H1 (cell line): Measurements from ENCODE around the gene C6orf52. TPM values are rescaled to one million over a fixed set of nuclear protein-coding genes. Genes with fewer than 3 reads are reported as not detected.

Source experiments
- CTCF ChIA-PET: fragments of 300-600 bp; sonication (Branson Sonifier 250); formaldehyde crosslinking; loops from one replicate; lab custom pipeline; 2021; ENCODE audit not compliant: partially characterized antibody; lab: Charles Lee
- POLR2A ChIA-PET: fragments of 300-600 bp; sonication (Branson Sonifier 250); formaldehyde crosslinking; loops from one replicate; lab custom pipeline; 2021; ENCODE audit warnings: inconsistent platforms; ENCODE audit not compliant: partially characterized antibody; lab: Charles Lee
- DNase-seq, 2 experiments: peaks; one replicate each; pipeline versions ENCODE4 v3.0.0 to v3.0.0-alpha.2; 2010 to 2022; ENCODE audit warnings: low spot score in 2 of 2, low read depth in 1 of 2, mixed read lengths in 1 of 2
- FAIRE-seq: peaks from 2 replicates; lab custom pipeline; 2011; peaks lifted over from hg19 to GRCh38; lab: Jason Lieb, UNC
- H2AFZ ChIP-seq: 2 replicates; pipeline ENCODE4 v1.8.1; 2012; ENCODE audit warnings: low read length, inconsistent platforms
- H2AK5ac ChIP-seq: 2 replicates; pipeline ENCODE4 v1.6.1; 2013; ENCODE audit warnings: low read depth, low read length
- H2BK120ac ChIP-seq: replicated peaks from 2 replicates; pipeline ENCODE3; 2013; ENCODE audit warnings: low read depth, low read length, inconsistent platforms
- H2BK12ac ChIP-seq: 2 replicates; pipeline ENCODE4 v1.6.1; 2013; ENCODE audit warnings: low read depth, low read length
- H2BK15ac ChIP-seq: 2 replicates; pipeline ENCODE4 v1.6.1; 2013; ENCODE audit warnings: low read length
- H2BK20ac ChIP-seq: 2 replicates; pipeline ENCODE4 v1.6.1; 2013; ENCODE audit warnings: low read length
- H2BK5ac ChIP-seq: 2 replicates; pipeline ENCODE4 v1.6.1; 2013; ENCODE audit warnings: low read depth, low read length
- H3K14ac ChIP-seq: 2 replicates; pipeline ENCODE4 v1.6.1; 2013; ENCODE audit warnings: inconsistent platforms; ENCODE audit not compliant: insufficient read length
- H3K18ac ChIP-seq: 2 replicates; pipeline ENCODE4 v1.6.1; 2013; ENCODE audit warnings: low read length; ENCODE audit errors: extremely low read depth
- H3K23ac ChIP-seq: 2 replicates; pipeline ENCODE4 v1.6.1; 2013; ENCODE audit warnings: inconsistent platforms; ENCODE audit not compliant: insufficient read length
- H3K23me2 ChIP-seq: 2 replicates; pipeline ENCODE4 v1.6.1; 2013; ENCODE audit warnings: low read depth, low read length
- H3K27ac ChIP-seq: 2 replicates; pipeline ENCODE4 v1.6.1; 2011; ENCODE audit warnings: low read depth, low read length, inconsistent platforms
- H3K27me3 ChIP-seq, 4 experiments: replicated peaks in 1 of 4; 1 replicate in 1 of 4; 2 replicates in 3 of 4; pipeline versions ENCODE4 v1.6.1 to v1.8.1; 2011 to 2013; ENCODE audit warnings: low read length in 3 of 4, mild to moderate bottlenecking in 3 of 4, inconsistent platforms in 2 of 4, mixed read lengths in 2 of 4, moderate library complexity in 1 of 4; ENCODE audit not compliant: control insufficient read depth in 3 of 4, insufficient read depth in 3 of 4; ENCODE audit errors: extremely low read depth in 1 of 4
- H3K36me3 ChIP-seq, 4 experiments: 2 replicates each; pipeline versions ENCODE4 v1.6.1 to v1.8.1; 2011 to 2013; ENCODE audit warnings: mild to moderate bottlenecking in 4 of 4, low read length in 3 of 4, moderate library complexity in 2 of 4, control low read depth in 1 of 4, inconsistent platforms in 1 of 4; ENCODE audit not compliant: insufficient read depth in 4 of 4, control insufficient read depth in 2 of 4
- H3K4ac ChIP-seq: replicated peaks from 2 replicates; pipeline ENCODE3; 2013; ENCODE audit warnings: low read length, low read depth, mixed read lengths, inconsistent platforms; ENCODE audit not compliant: insufficient read length
- H3K4me1 ChIP-seq, 4 experiments: replicated peaks in 1 of 4; 1 replicate in 1 of 4; 2 replicates in 3 of 4; pipeline versions ENCODE4 v1.6.1 to v1.8.1; 2011 to 2013; ENCODE audit warnings: low read length in 3 of 4, inconsistent platforms in 2 of 4, mixed read lengths in 1 of 4; ENCODE audit not compliant: insufficient read depth in 4 of 4, control insufficient read depth in 3 of 4
- H3K4me2 ChIP-seq, 2 experiments: 2 replicates each; pipeline versions ENCODE4 v1.6.1 to v1.8.1; 2011 to 2013; ENCODE audit warnings: low read depth in 2 of 2, low read length in 2 of 2, control low read depth in 1 of 2, inconsistent platforms in 1 of 2, mild to moderate bottlenecking in 1 of 2; ENCODE audit not compliant: insufficient read depth in 1 of 2
- H3K4me3 ChIP-seq, 4 experiments: fragments of 200-600, 300-600 bp in 1 of 4; sonication (generic), shearing (Covaris generic), sonication (Bioruptor Twin) in 1 of 4; 2 replicates each; pipeline versions ENCODE4 v1.5.1 to v1.8.1; 2011 to 2016; ENCODE audit warnings: low read length in 4 of 4, low read depth in 3 of 4, control low read depth in 2 of 4, inconsistent platforms in 2 of 4, mild to moderate bottlenecking in 2 of 4, mixed read lengths in 1 of 4, moderate library complexity in 1 of 4; ENCODE audit not compliant: insufficient read depth in 2 of 4; ENCODE audit errors: extremely low read depth in 1 of 4
- H3K56ac ChIP-seq: replicated peaks from 2 replicates; pipeline ENCODE3; 2013; ENCODE audit warnings: low read depth, mild to moderate bottlenecking, mixed read lengths, low read length, inconsistent platforms; ENCODE audit not compliant: insufficient read length
- H3K79me1 ChIP-seq: 2 replicates; pipeline ENCODE4 v1.6.1; 2013; ENCODE audit warnings: low read depth, low read length, control low read depth
- H3K79me2 ChIP-seq, 2 experiments: 2 replicates each; pipeline versions ENCODE4 v1.6.1 to v1.8.1; 2012 to 2013; ENCODE audit warnings: low read length in 2 of 2, mild to moderate bottlenecking in 2 of 2, inconsistent platforms in 1 of 2; ENCODE audit not compliant: insufficient read depth in 2 of 2, control insufficient read depth in 1 of 2
- H3K9ac ChIP-seq, 4 experiments: replicated peaks in 1 of 4; 1 replicate in 1 of 4; 2 replicates in 3 of 4; pipeline versions ENCODE4 v1.6.1 to v1.8.1; 2011 to 2013; ENCODE audit warnings: low read depth in 3 of 4, low read length in 3 of 4, control low read depth in 2 of 4, mild to moderate bottlenecking in 2 of 4, moderate library complexity in 2 of 4, inconsistent platforms in 1 of 4; ENCODE audit errors: extremely low read depth in 1 of 4
- H3K9me3 ChIP-seq, 2 experiments: 2 replicates each; pipeline versions ENCODE4 v1.6.1 to v1.8.1; 2012 to 2013; ENCODE audit warnings: mild to moderate bottlenecking in 2 of 2, moderate library complexity in 2 of 2, control low read depth in 1 of 2, inconsistent platforms in 1 of 2, low read depth in 1 of 2, low read length in 1 of 2, mixed read lengths in 1 of 2; ENCODE audit not compliant: insufficient read depth in 2 of 2
- H4K20me1 ChIP-seq, 2 experiments: replicated peaks in 1 of 2; 2 replicates each; pipeline versions ENCODE3 to v1.8.1; 2011 to 2013; ENCODE audit warnings: inconsistent platforms in 2 of 2, low read length in 2 of 2, mild to moderate bottlenecking in 1 of 2; ENCODE audit not compliant: insufficient read depth in 2 of 2, control insufficient read depth in 1 of 2
- H4K5ac ChIP-seq: 2 replicates; pipeline ENCODE4 v1.6.1; 2013; ENCODE audit warnings: low read length, low read depth, mixed read lengths, inconsistent platforms; ENCODE audit not compliant: insufficient read length
- H4K8ac ChIP-seq: 2 replicates; pipeline ENCODE4 v1.8.0; 2013; ENCODE audit warnings: mild to moderate bottlenecking, moderate library complexity, low read length, inconsistent platforms; ENCODE audit not compliant: insufficient read depth; ENCODE audit errors: extremely low read depth
- H4K91ac ChIP-seq: replicated peaks from 2 replicates; pipeline ENCODE3; 2013; ENCODE audit warnings: low read length, mixed read lengths, inconsistent platforms; ENCODE audit not compliant: insufficient read length
- NRF1 ChIP-seq: IDR thresholded peaks from 2 replicates; pipeline ENCODE4 v1.6.1; 2011; ENCODE audit warnings: mild to moderate bottlenecking, low read depth, low read length, improper control_type of control experiment
- SP2 ChIP-seq: IDR thresholded peaks from 2 replicates; pipeline ENCODE4 v1.6.1; 2012; ENCODE audit warnings: mild to moderate bottlenecking, low read length, inconsistent platforms
- WGBS, 2 experiments: shearing (Covaris generic) in 1 of 2; methylation state at CpG; one replicate each; pipeline versions ENCODE4 v1.1.6 to v1.1.7; 2013 to 2015; ENCODE audit warnings: low lambda C conversion rate in 2 of 2, mixed read lengths in 2 of 2, inconsistent platforms in 1 of 2, low coverage in 1 of 2, missing lambda C conversion rate in 1 of 2; ENCODE audit not compliant: insufficient replicate concordance in 2 of 2, insufficient coverage in 1 of 2, insufficient read length in 1 of 2; ENCODE audit errors: extremely low coverage in 1 of 2, missing lambda C conversion rate in 1 of 2; 5-methylcytosine and 5-hydroxymethylcytosine counted together
- polyA plus RNA-seq, 7 experiments: library from polyadenylated mRNA; depleted of rRNA in 3 of 7; stranded (reverse) in 5 of 7; unstranded in 2 of 7; fragments of >200 nt in 5 of 7; fragments of 200-250 nt in 2 of 7; gene quantifications; 1 replicate in 5 of 7; 2 replicates in 1 of 7; 4 replicates in 1 of 7; pipeline versions ENCODE4 v1.2.1 to v1.2.3, GENCODE V29; 2011 to 2013; ENCODE audit warnings: missing spikeins in 2 of 7, mixed read lengths in 2 of 7
- total RNA-seq: library from RNA; stranded (reverse); fragmentation: NEBNext Ultra II Directional; extraction: Animal tissue kit (Norgen Biotek cat#: 25700); gene quantifications from 2 replicates; pipeline ENCODE4 v1.2.1, GENCODE V29; 2021

The C6orf52 gene
- total and polyA plus RNA-seq, 2 of the 8 experiments (the other 6 are each of a cell fraction or from before 2014, with no cell fraction given): 1.5 to 3.1 TPM

- ChIA-PET POLR2A (interaction anchor here (1.2 kb wide), 1 partner anchor 16 kb away, joined by 3 read pairs; the partner anchor contains the start of genes C6orf52 and PAK1IP1), CTCF (interaction anchor here (1.3 kb wide), 1 partner anchor 9 kb away, joined by 4 read pairs; no protein-coding TSS in a partner anchor)
- no peak overlapping the region for H4K8ac ChIP-seq
- no peaks in the 10 kb centered on the region for H3K9me3 ChIP-seq
- no peak overlapping the region for H3K18ac ChIP-seq
- DNase-seq: no peak
- no peak overlapping the region for H3K56ac ChIP-seq
- no peaks in the 10 kb centered on the region for H4K20me1 ChIP-seq
- H3K27ac ChIP-seq: no peak overlapping the region
- TF ChIP-seq NRF1 (no peak), SP2 (no peak)
- no peak overlapping the region for H3K4me2 ChIP-seq
- no peak overlapping the region for H2AK5ac ChIP-seq
- H3K23me2 ChIP-seq: no peaks in the 10 kb centered on the region
- WGBS, 2 experiments: 97% methylated on average over 4 of the region's 4 CpGs; no CpG with 5 or more reads in 1 of the 2 experiments
- H3K4me3 ChIP-seq: no peak overlapping the region
- no peaks in the 10 kb centered on the region for H3K79me2 ChIP-seq
- no peak overlapping the region for H2BK20ac ChIP-seq
- H2BK15ac ChIP-seq: no peak overlapping the region
- H3K14ac ChIP-seq: no peak overlapping the region
- H3K27me3 ChIP-seq: no peaks in the 10 kb centered on the region
- no peak overlapping the region for H2AFZ ChIP-seq
- no peak overlapping the region for H2BK120ac ChIP-seq
- H4K91ac ChIP-seq: no peak overlapping the region
- no peaks in the 10 kb centered on the region for H3K79me1 ChIP-seq
- no peak for FAIRE-seq
- no peak overlapping the region for H3K4ac ChIP-seq
- no peak overlapping the region for H2BK5ac ChIP-seq
- H4K5ac ChIP-seq: no peak overlapping the region
- no peak overlapping the region for H3K9ac ChIP-seq
- no peak overlapping the region for H3K23ac ChIP-seq
- no peaks in the 10 kb centered on the region for H3K4me1 ChIP-seq
- no peak overlapping the region for H2BK12ac ChIP-seq
- H3K36me3 ChIP-seq: no peaks in the 10 kb centered on the region
Observed at GRCh38 chr6:10678456-10678855, 16.0 kb downstream of the C6orf52 start.
